DOHH2 (cell line): ENCODE data around the gene SLC16A6.
"Not testable (repeated sequence)": the region's sequence is repeated elsewhere in the genome, so short reads cannot be mapped to it uniquely, and the experiment has no call there.

Experiments used
- H3F3A ChIP-seq: fragments of 200-600 bp; sonication (generic), shearing (Covaris generic); 2 replicates; pipeline ENCODE4 v1.6.0; 2016; ENCODE audit warnings: antibody characterized with exemption, mild to moderate bottlenecking; ENCODE audit not compliant: control insufficient read depth, insufficient read depth
- H3K27ac ChIP-seq: fragments of 200-600 bp; sonication (generic); 2 replicates; pipeline ENCODE4 v1.5.1; 2014; ENCODE audit warnings: low read depth, mild to moderate bottlenecking, low read length, moderate library complexity
- H3K27me3 ChIP-seq: fragments of 200-600 bp; sonication (generic); 2 replicates; pipeline ENCODE4 v1.6.1; 2014; ENCODE audit warnings: mild to moderate bottlenecking, low read length, mixed read lengths; ENCODE audit not compliant: control insufficient read depth
- H3K36me3 ChIP-seq: fragments of 200-600 bp; sonication (generic); 2 replicates; pipeline ENCODE4 v1.6.1; 2014; ENCODE audit warnings: mild to moderate bottlenecking, low read length, moderate library complexity, mixed read lengths; ENCODE audit not compliant: control insufficient read depth
- H3K4me1 ChIP-seq: fragments of 200-600 bp; sonication (generic); 2 replicates; pipeline ENCODE4 v1.6.1; 2014; ENCODE audit warnings: mild to moderate bottlenecking, low read length, mixed read lengths; ENCODE audit not compliant: control insufficient read depth
- H3K4me2 ChIP-seq: fragments of 200-600 bp; sonication (generic); 2 replicates; pipeline ENCODE4 v1.6.0; 2014; ENCODE audit warnings: mild to moderate bottlenecking, low read length, moderate library complexity
- H3K4me3 ChIP-seq: fragments of 200-600 bp; sonication (generic); 2 replicates; pipeline ENCODE4 v1.5.1; 2014; ENCODE audit warnings: mild to moderate bottlenecking, low read length, mixed read lengths
- H3K79me2 ChIP-seq: fragments of 200-600 bp; sonication (generic); 2 replicates; pipeline ENCODE4 v1.6.1; 2014; ENCODE audit warnings: mild to moderate bottlenecking, low read length, mixed read lengths; ENCODE audit not compliant: control insufficient read depth
- H3K9me2 ChIP-seq: fragments of 200-600 bp; sonication (generic); replicated peaks from 2 replicates; pipeline ENCODE4 v1.6.1; 2014; ENCODE audit warnings: mild to moderate bottlenecking, low read length, mixed read lengths; ENCODE audit not compliant: control insufficient read depth
- H3K9me3 ChIP-seq: fragments of 200-600 bp; sonication (generic); 2 replicates; pipeline ENCODE4 v1.6.1; 2014; ENCODE audit warnings: antibody characterized with exemption, low read length, mixed read lengths; ENCODE audit not compliant: control insufficient read depth, insufficient read depth
- H4K20me1 ChIP-seq: fragments of 200-600 bp; sonication (generic); 2 replicates; pipeline ENCODE4 v1.6.0; 2014; ENCODE audit warnings: low read depth, mild to moderate bottlenecking, antibody characterized with exemption, low read length, moderate library complexity; ENCODE audit not compliant: control insufficient read depth, insufficient read depth
- EZH2phosphoT487 ChIP-seq: fragments of 200-600 bp; sonication (generic); IDR thresholded peaks from 2 replicates; pipeline ENCODE4 v1.6.1; 2017; ENCODE audit warnings: borderline replicate concordance, mild to moderate bottlenecking, antibody characterized with exemption, low read length, moderate library complexity, mixed read lengths
- TF ChIP-seq, protein P1 (sequence below): fragments of 200-600 bp; sonication (generic); IDR thresholded peaks from one replicate; pipeline ENCODE4 v1.5.1; 2014; ENCODE audit warnings: antibody characterized with exemption, mild to moderate bottlenecking, low read depth, low read length; ENCODE audit not compliant: poor library complexity, severe bottlenecking

SLC16A6 gene

DNA sequence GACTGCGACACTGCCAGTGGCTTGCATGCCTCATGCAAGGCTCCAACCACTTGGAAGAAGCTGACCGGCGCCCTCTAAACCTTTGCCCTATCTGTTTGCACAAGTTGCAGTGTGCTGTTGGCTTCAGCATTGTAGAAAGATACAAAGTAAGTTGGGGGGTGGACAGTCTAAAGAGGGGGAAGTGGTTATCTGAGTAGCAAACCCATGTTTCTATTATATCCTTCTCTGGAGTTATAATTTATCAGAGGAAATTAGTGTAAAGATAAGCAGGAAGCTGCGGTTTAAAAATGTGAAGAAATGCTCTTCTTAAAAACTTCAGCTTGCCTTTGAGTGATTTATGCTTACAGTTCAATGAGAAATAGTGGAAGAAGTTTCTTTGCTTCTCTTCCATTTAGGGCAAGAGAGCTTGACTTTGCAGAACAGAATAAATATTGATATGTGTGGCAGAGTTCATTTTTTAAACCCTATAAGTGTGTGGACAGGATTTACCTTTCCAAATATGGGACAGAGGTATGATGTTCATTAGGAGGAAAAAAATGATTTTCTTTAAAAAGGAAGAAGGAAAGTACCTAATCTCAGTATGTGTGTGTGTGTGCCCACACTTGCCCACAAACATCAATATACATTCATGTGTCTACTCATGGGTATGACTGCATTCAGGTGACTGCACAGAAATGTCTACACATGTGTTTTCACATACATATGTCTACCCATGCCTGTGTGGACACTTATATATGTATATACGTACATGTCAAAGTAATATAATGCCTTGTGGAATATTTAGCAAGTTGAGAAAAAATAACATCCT, 35.0 kb downstream of the SLC16A6 start:
- H3K9me3 ChIP-seq, result no peaks in the 10 kb centered on the region
- TF ChIP-seq, protein P1, sequence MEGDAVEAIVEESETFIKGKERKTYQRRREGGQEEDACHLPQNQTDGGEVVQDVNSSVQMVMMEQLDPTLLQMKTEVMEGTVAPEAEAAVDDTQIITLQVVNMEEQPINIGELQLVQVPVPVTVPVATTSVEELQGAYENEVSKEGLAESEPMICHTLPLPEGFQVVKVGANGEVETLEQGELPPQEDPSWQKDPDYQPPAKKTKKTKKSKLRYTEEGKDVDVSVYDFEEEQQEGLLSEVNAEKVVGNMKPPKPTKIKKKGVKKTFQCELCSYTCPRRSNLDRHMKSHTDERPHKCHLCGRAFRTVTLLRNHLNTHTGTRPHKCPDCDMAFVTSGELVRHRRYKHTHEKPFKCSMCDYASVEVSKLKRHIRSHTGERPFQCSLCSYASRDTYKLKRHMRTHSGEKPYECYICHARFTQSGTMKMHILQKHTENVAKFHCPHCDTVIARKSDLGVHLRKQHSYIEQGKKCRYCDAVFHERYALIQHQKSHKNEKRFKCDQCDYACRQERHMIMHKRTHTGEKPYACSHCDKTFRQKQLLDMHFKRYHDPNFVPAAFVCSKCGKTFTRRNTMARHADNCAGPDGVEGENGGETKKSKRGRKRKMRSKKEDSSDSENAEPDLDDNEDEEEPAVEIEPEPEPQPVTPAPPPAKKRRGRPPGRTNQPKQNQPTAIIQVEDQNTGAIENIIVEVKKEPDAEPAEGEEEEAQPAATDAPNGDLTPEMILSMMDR, result no peak
- H3F3A ChIP-seq, result peaks cover 55% of the 10 kb centered on the region
- no peaks in the 10 kb centered on the region for H3K27me3 ChIP-seq
- H3K4me2 ChIP-seq, result peak overlapping the region; percentile 84
- H4K20me1 ChIP-seq, result no peaks in the 10 kb centered on the region
- H3K4me1 ChIP-seq, result peaks cover 99% of the 10 kb centered on the region
- H3K27ac ChIP-seq, result peak overlapping the region; percentile 97
- H3K9me2 ChIP-seq, result no peaks in the 10 kb centered on the region
- H3K79me2 ChIP-seq, result peaks cover 54% of the 10 kb centered on the region
- H3K36me3 ChIP-seq, result peaks cover 80% of the 10 kb centered on the region
- peak overlapping the region; percentile 69 for H3K4me3 ChIP-seq

DNA sequence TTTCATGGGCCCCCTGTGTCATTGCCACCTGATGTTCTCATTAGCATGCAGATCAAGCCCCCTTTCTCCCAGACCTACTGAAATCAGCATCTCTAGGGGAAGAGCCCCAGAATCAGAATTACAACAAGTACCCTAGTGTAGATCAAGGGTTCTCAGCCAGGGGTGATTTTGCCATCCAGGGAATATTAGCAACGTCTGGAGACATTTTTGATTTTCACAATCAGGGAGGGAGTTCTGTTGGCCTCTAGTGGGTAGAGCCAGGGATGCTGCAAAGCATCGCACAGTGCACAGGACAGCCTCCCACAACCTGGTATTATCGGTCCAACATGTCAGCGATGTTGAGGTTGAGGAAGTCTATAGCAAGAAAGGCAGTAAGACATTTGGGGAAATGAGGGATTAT, 35.8 kb downstream of the SLC16A6 start:
- TF ChIP-seq EZH2phosphoT487, result no peak
- TF ChIP-seq, protein P1, result no peak
- Histone ChIP-seq H3K79me2 (peaks cover 53% of the 10 kb centered on the region), H3K9me3 (no peaks in the 10 kb centered on the region), H3K4me1 (peaks cover 99% of the 10 kb centered on the region), H3K4me3 (peak overlapping the region; percentile 69), H4K20me1 (no peaks in the 10 kb centered on the region), H3K9me2 (no peaks in the 10 kb centered on the region), H3K36me3 (peaks cover 86% of the 10 kb centered on the region), H3K27ac (peak overlapping the region; percentile 97), H3K27me3 (no peaks in the 10 kb centered on the region), H3K4me2 (peak overlapping the region; percentile 84), H3F3A (peaks cover 59% of the 10 kb centered on the region)

DNA sequence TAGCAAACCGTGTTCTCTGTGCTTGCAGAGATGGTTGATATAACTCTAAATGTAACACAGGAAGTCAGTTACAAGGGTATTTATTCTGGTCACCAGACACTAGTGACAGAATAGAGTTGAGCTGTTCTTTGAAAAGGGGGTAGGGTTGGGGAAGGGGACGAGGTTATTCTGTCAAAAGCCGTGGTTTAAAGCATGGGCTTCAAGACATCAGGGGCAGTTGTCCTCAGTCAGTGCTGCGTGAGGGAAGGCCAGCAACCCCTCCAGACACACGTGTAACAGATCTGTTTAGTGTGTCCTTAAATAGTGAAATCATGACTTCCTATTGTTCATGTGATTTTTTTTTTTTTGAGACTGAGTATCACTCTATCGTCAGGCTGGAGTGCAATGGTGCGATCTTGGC, 37.5 kb downstream of the SLC16A6 start:
- peak overlapping the region; percentile 97 for H3K27ac ChIP-seq
- H4K20me1 ChIP-seq, H3K9me3 ChIP-seq, H3K9me2 ChIP-seq, H3K27me3 ChIP-seq: not testable (repeated sequence)
- peaks cover 100% of the 10 kb centered on the region for H3K4me1 ChIP-seq
- peaks cover 65% of the 10 kb centered on the region for H3F3A ChIP-seq
- peaks cover 65% of the 10 kb centered on the region for H3K79me2 ChIP-seq
- H3K36me3 ChIP-seq, result peaks cover 86% of the 10 kb centered on the region
- peak overlapping the region; percentile 84 for H3K4me2 ChIP-seq
- H3K4me3 ChIP-seq, result peak overlapping the region; percentile 69

DNA sequence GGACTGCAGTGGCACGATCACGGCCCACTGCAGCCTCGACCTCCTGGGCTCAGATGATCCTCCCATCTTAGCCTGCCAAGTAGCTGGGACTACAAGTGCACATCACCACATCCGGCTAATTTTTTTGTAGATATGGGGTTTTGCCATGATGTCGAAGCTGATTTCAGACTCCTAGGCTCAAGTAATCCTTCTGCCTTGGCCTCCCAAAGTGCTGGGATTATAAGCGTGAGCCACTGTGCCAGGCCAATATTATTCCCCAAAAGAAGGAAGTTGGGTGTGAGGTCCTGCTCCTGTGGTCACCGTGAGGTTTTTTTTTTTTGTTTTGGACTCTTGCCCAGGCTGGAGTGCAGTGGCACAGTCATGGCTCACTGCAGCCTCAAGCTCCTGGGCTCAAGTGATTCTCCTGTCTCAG, 41.6 kb downstream of the SLC16A6 start:
- Histone ChIP-seq H3K4me1 (peaks cover 88% of the 10 kb centered on the region), H3K36me3 (peaks cover 60% of the 10 kb centered on the region), H3K4me3 (peak overlapping the region; percentile 86), H3K9me3 (no peaks in the 10 kb centered on the region), H4K20me1 (no peaks in the 10 kb centered on the region), H3K4me2 (peak overlapping the region; percentile 95), H3K9me2 (no peaks in the 10 kb centered on the region), H3K27me3 (no peaks in the 10 kb centered on the region), H3K27ac (peak overlapping the region; percentile 85), H3F3A (peaks cover 54% of the 10 kb centered on the region), H3K79me2 (peaks cover 72% of the 10 kb centered on the region)
- TF ChIP-seq EZH2phosphoT487, result no peak
- TF ChIP-seq, protein P1, result no peak
